Progenitor cell of endocrine pancreas (in vitro differentiated cells): Measurements from ENCODE around the gene RNPS1. TPM values are rescaled to one million over a fixed set of nuclear protein-coding genes. Genes with fewer than 3 reads are reported as not detected.

Experiments used
- DNase-seq: peaks from one replicate; pipeline ENCODE4 v3.0.0; 2021; ENCODE audit warnings: low spot score; ENCODE audit not compliant: unreplicated experiment
- H3K27ac Mint-ChIP-seq: 2 replicates; pipeline ENCODE4 v1.8.0; 2021; ENCODE audit warnings: mild to moderate bottlenecking, moderate library complexity, mixed read lengths
- H3K27me3 Mint-ChIP-seq: 2 replicates; pipeline ENCODE4 v1.8.0; 2021; ENCODE audit warnings: mixed read lengths
- H3K36me3 Mint-ChIP-seq: 2 replicates; pipeline ENCODE4 v1.8.0; 2022; ENCODE audit warnings: mixed read lengths; ENCODE audit not compliant: insufficient read depth
- H3K4me1 Mint-ChIP-seq: 2 replicates; pipeline ENCODE4 v1.8.0; 2021; ENCODE audit warnings: low read depth, mixed read lengths
- H3K4me3 Mint-ChIP-seq: 2 replicates; pipeline ENCODE4 v1.8.0; 2021; ENCODE audit warnings: low read depth, mild to moderate bottlenecking, moderate library complexity, mixed read lengths
- H3K9me3 Mint-ChIP-seq: 2 replicates; pipeline ENCODE4 v1.8.0; 2021; ENCODE audit warnings: low read depth, mixed read lengths
- CTCF ChIP-seq: fragments of 200-600 bp; sonication (generic); IDR thresholded peaks from one replicate; pipeline ENCODE4 v1.5.0; 2021; ENCODE audit warnings: antibody characterized with exemption, mild to moderate bottlenecking; ENCODE audit not compliant: unreplicated experiment
- total RNA-seq: library from RNA; stranded (reverse); gene quantifications from 2 replicates; pipeline ENCODE4 v1.2.1, GENCODE V29; 2021

Gene RNPS1
- total RNA-seq, 1 donor from 2014 or later, result 237 TPM

- no peak for DNase-seq
- no peak for TF ChIP-seq CTCF
- Mint-ChIP-seq H3K9me3 (no peaks in the 10 kb centered on the region), H3K27me3 (peaks cover 3% of the 10 kb centered on the region), H3K27ac (no peak overlapping the region), H3K36me3 (peaks cover 6% of the 10 kb centered on the region), H3K4me3 (no peak overlapping the region), H3K4me1 (no peaks in the 10 kb centered on the region)
Measured at GRCh38 chr16:2231016-2231931, 36.7 kb downstream of the RNPS1 start.

GRCh38 chr16:2230376-2230775, 37.5 kb downstream of the RNPS1 start:
- H3K27ac Mint-ChIP-seq, result no peak overlapping the region
- DNase-seq, result no peak
- H3K9me3 Mint-ChIP-seq, result no peaks in the 10 kb centered on the region
- H3K27me3 Mint-ChIP-seq, result peaks cover 1% of the 10 kb centered on the region
- H3K4me3 Mint-ChIP-seq, result no peak overlapping the region
- no peak for TF ChIP-seq CTCF
- peaks cover 5% of the 10 kb centered on the region for H3K36me3 Mint-ChIP-seq
- H3K4me1 Mint-ChIP-seq, result no peaks in the 10 kb centered on the region

GRCh38 chr16:2229632-2230250, 38.2 kb downstream of the RNPS1 start:
- H3K9me3 Mint-ChIP-seq, result no peaks in the 10 kb centered on the region
- H3K36me3 Mint-ChIP-seq, result peaks cover 1% of the 10 kb centered on the region
- H3K4me1 Mint-ChIP-seq, result no peaks in the 10 kb centered on the region
- no peak for DNase-seq
- H3K4me3 Mint-ChIP-seq, result no peak overlapping the region
- no peak overlapping the region for H3K27ac Mint-ChIP-seq
- H3K27me3 Mint-ChIP-seq, result no peaks in the 10 kb centered on the region
- TF ChIP-seq CTCF, result no peak

GRCh38 chr16:2229091-2229490, 38.8 kb downstream of the RNPS1 start:
- H3K27ac Mint-ChIP-seq, result no peak overlapping the region
- H3K4me1 Mint-ChIP-seq, result peaks cover 4% of the 10 kb centered on the region
- H3K27me3 Mint-ChIP-seq, result no peaks in the 10 kb centered on the region
- DNase-seq, result no peak
- no peak for TF ChIP-seq CTCF
- peaks cover 1% of the 10 kb centered on the region for H3K36me3 Mint-ChIP-seq
- H3K4me3 Mint-ChIP-seq, result no peak overlapping the region
- no peaks in the 10 kb centered on the region for H3K9me3 Mint-ChIP-seq

- no peak for TF ChIP-seq CTCF
- no peak overlapping the region for H3K27ac Mint-ChIP-seq
- no peaks in the 10 kb centered on the region for H3K27me3 Mint-ChIP-seq
- no peak for DNase-seq
- peaks cover 4% of the 10 kb centered on the region for H3K4me1 Mint-ChIP-seq
- H3K36me3 Mint-ChIP-seq, result no peaks in the 10 kb centered on the region
- H3K9me3 Mint-ChIP-seq, result no peaks in the 10 kb centered on the region
- H3K4me3 Mint-ChIP-seq, result no peak overlapping the region
Measured at GRCh38 chr16:2228161-2228824, 39.6 kb downstream of the RNPS1 start.
